B cell (primary cell): ENCODE measurements around the gene MAP4K4. TPM values are rescaled to one million over a fixed set of nuclear protein-coding genes. Genes with fewer than 3 reads are reported as not detected.
A peak's percentile ranks its signal among the peaks of the same experiment; 100 is the strongest.

Experiments used
- ATAC-seq: fragments of 200-7000 bp; cut with Tn5 transposase; one replicate; pipeline ENCODE4 v1.10.0; 2021; ENCODE audit warnings: low read depth, mild to moderate bottlenecking, moderate number of reproducible peaks, moderate library complexity
- CTCF ChIA-PET: fragments of 350-600 bp; sonication (Branson Sonifier 250); formaldehyde crosslinking; loops from one replicate; lab custom pipeline; 2021; ENCODE audit warnings: antibody characterized with exemption, inconsistent platforms; lab: Charles Lee
- POLR2A ChIA-PET: fragments of 350-600 bp; sonication (Branson Sonifier 250); formaldehyde crosslinking; loops from one replicate; lab custom pipeline; 2021; ENCODE audit warnings: antibody characterized with exemption; lab: Charles Lee
- DNase-seq: peaks from one replicate; pipeline ENCODE4 v3.0.0; 2013
- H2AFZ ChIP-seq: 2 replicates; pipeline ENCODE4 v1.6.1; 2012; ENCODE audit warnings: mild to moderate bottlenecking, low read depth, low read length; ENCODE audit not compliant: insufficient read depth, poor library complexity, severe bottlenecking
- H3K27ac ChIP-seq, 2 donors: 1 replicate in 1 of 2; 2 replicates in 1 of 2; pipeline ENCODE4 v1.5.1; 2012 to 2013; ENCODE audit warnings: low read length in 2 of 2, mild to moderate bottlenecking in 2 of 2, moderate library complexity in 1 of 2
- H3K27me3 ChIP-seq, 4 experiments: fragments of 200-600 bp in 1 of 4; sonication (generic) in 1 of 4; replicated peaks in 1 of 4; 1 replicate in 2 of 4; 2 replicates in 2 of 4; pipeline versions ENCODE4 v1.6.1 to v1.7.0; 2013 to 2016; ENCODE audit warnings: low read length in 3 of 4, mild to moderate bottlenecking in 2 of 4, mixed read lengths in 1 of 4, moderate library complexity in 1 of 4; ENCODE audit not compliant: insufficient read depth in 4 of 4, control insufficient read depth in 3 of 4; ENCODE audit errors: control extremely low read depth in 1 of 4
- H3K36me3 ChIP-seq, 2 experiments: replicated peaks in 1 of 2; 1 replicate in 1 of 2; 2 replicates in 1 of 2; pipeline versions ENCODE4 v1.6.1 to v1.7.1; 2013; ENCODE audit warnings: low read length in 1 of 2; ENCODE audit not compliant: insufficient read depth in 2 of 2, control insufficient read depth in 1 of 2; ENCODE audit errors: control extremely low read depth in 1 of 2, extremely low read depth in 1 of 2
- H3K4me1 ChIP-seq, 2 donors: fragments of 200-600 bp in 1 of 2; sonication (generic) in 1 of 2; 1 replicate in 1 of 2; 2 replicates in 1 of 2; pipeline versions ENCODE4 v1.5.1 to v1.6.1; 2013 to 2017; ENCODE audit warnings: low read length in 2 of 2; ENCODE audit not compliant: control insufficient read depth in 2 of 2, insufficient read depth in 2 of 2
- H3K4me2 ChIP-seq: replicated peaks from 2 replicates; pipeline ENCODE3; 2012; ENCODE audit warnings: mild to moderate bottlenecking, low read depth, low read length; ENCODE audit not compliant: poor library complexity, severe bottlenecking
- H3K4me3 ChIP-seq, 5 experiments: fragments of 200-600 bp in 1 of 5; sonication (generic) in 1 of 5; 1 replicate in 3 of 5; 2 replicates in 2 of 5; pipeline versions ENCODE4 v1.5.1 to v1.7.0; 2011 to 2016; ENCODE audit warnings: low read length in 4 of 5, mild to moderate bottlenecking in 4 of 5, low read depth in 2 of 5, control low read depth in 1 of 5, moderate library complexity in 1 of 5; ENCODE audit not compliant: insufficient read depth in 1 of 5; ENCODE audit errors: control extremely low read depth in 1 of 5, extremely low read depth in 1 of 5
- H3K79me2 ChIP-seq: fragments of 200-600 bp; sonication (generic); one replicate; pipeline ENCODE4 v1.6.0; 2016; ENCODE audit warnings: low read length; ENCODE audit not compliant: control insufficient read depth, insufficient read depth
- H3K9ac ChIP-seq: fragments of 200-600 bp; sonication (generic); 2 replicates; pipeline ENCODE4 v1.6.1; 2017; ENCODE audit warnings: mild to moderate bottlenecking, low read length, moderate library complexity
- H3K9me3 ChIP-seq, 3 donors: one replicate each; pipeline versions ENCODE4 v1.6.1 to v1.7.1; 2013; ENCODE audit warnings: low read length in 2 of 3; ENCODE audit not compliant: control insufficient read depth in 2 of 3, insufficient read depth in 1 of 3; ENCODE audit errors: control extremely low read depth in 1 of 3
- H4K20me1 ChIP-seq: 2 replicates; pipeline ENCODE4 v1.6.0; 2012; ENCODE audit warnings: mild to moderate bottlenecking, low read length; ENCODE audit not compliant: insufficient read depth, control insufficient read depth, poor library complexity, severe bottlenecking
- H3K27ac Mint-ChIP-seq: one replicate; pipeline ENCODE4 v1.8.0; 2021; ENCODE audit warnings: mixed read lengths
- H3K27me3 Mint-ChIP-seq: one replicate; pipeline ENCODE4 v1.8.0; 2021; ENCODE audit warnings: mixed read lengths
- H3K4me1 Mint-ChIP-seq: one replicate; pipeline ENCODE4 v1.8.0; 2021; ENCODE audit warnings: mixed read lengths
- H3K4me3 Mint-ChIP-seq: one replicate; pipeline ENCODE4 v1.8.0; 2021; ENCODE audit warnings: mixed read lengths
- H3K9me3 Mint-ChIP-seq: one replicate; pipeline ENCODE4 v1.8.0; 2022; ENCODE audit warnings: mixed read lengths; ENCODE audit not compliant: insufficient read depth
- CTCF ChIP-seq: fragments of 200-600 bp; IDR thresholded peaks from one replicate; pipeline ENCODE4 v1.8.0; 2022; ENCODE audit warnings: antibody characterized with exemption, mild to moderate bottlenecking
- EZH2 ChIP-seq: IDR thresholded peaks from 2 replicates; pipeline ENCODE4 v1.6.1; 2012; ENCODE audit warnings: borderline replicate concordance, low read depth, mild to moderate bottlenecking, moderate library complexity, low read length; ENCODE audit not compliant: insufficient read depth, poor library complexity, severe bottlenecking
- WGBS: methylation state at CpG from one replicate; pipeline ENCODE4 v1.1.5; 2013; ENCODE audit warnings: missing lambda C conversion rate; ENCODE audit not compliant: insufficient coverage; 5-methylcytosine and 5-hydroxymethylcytosine counted together
- intact Hi-C: fragments of 100-400 bp; cut with micrococcal nuclease; formaldehyde crosslinking; loops from one replicate; pipeline ENCODE4 v1.10.0; 2022
- polyA plus RNA-seq: library from polyadenylated mRNA; depleted of rRNA; stranded (reverse); fragments of >200 nt; gene quantifications from 2 replicates; pipeline ENCODE4 v1.2.3, GENCODE V29; 2012
- total RNA-seq, 2 donors: library from RNA; stranded (reverse); fragments of 120-200 nt in 1 of 2; gene quantifications; 1 replicate in 1 of 2; 2 replicates in 1 of 2; pipeline versions ENCODE4 v1.2.3 to v1.2.4, GENCODE V29; 2013 to 2022

Gene MAP4K4
- total and polyA plus RNA-seq, 2 donors (not counting 1 experiment from before 2014, with no cell fraction given) = 54.8 to 280 TPM

GRCh38 chr2:101776172-101777043 is 78.9 kb downstream of the MAP4K4 start:
- ChIA-PET POLR2A (interaction anchor here (0.7 kb wide), 1 partner anchor 13 kb away, joined by 12 read pairs; no protein-coding TSS in a partner anchor), CTCF (interaction anchor here (0.7 to 1.3 kb wide), 2 partner anchors 16 to 24 kb away, joined by 3 read pairs; no protein-coding TSS in a partner anchor)
- no peak for DNase-seq
- Mint-ChIP-seq H3K4me3 (no peak overlapping the region), H3K4me1 (peaks cover 91% of the 10 kb centered on the region), H3K27me3 (no peaks in the 10 kb centered on the region), H3K9me3 (no peaks in the 10 kb centered on the region), H3K27ac (no peak overlapping the region)
- peaks cover 79 to 87% of the 10 kb centered on the region in 2 donors for H3K4me1 ChIP-seq
- no peak for TF ChIP-seq CTCF
- no peak for TF ChIP-seq EZH2
- no peaks in the 10 kb centered on the region for H3K27me3 ChIP-seq
- WGBS = 81% methylated on average over 6 of the region's 10 CpGs
- no peak overlapping the region for H3K27ac ChIP-seq
- no peaks in the 10 kb centered on the region for H3K36me3 ChIP-seq
- no peak overlapping the region for H3K4me3 ChIP-seq
- H3K9me3 ChIP-seq = no peaks in the 10 kb centered on the region
- H3K79me2 ChIP-seq = peaks cover 99% of the 10 kb centered on the region
- H3K4me2 ChIP-seq = peak overlapping the region; percentile 7
- no peak for ATAC-seq
- intact Hi-C loops = no loop called here
- H3K9ac ChIP-seq = no peak overlapping the region
- no peak overlapping the region for H2AFZ ChIP-seq
- H4K20me1 ChIP-seq = peaks cover 96% of the 10 kb centered on the region

DNA sequence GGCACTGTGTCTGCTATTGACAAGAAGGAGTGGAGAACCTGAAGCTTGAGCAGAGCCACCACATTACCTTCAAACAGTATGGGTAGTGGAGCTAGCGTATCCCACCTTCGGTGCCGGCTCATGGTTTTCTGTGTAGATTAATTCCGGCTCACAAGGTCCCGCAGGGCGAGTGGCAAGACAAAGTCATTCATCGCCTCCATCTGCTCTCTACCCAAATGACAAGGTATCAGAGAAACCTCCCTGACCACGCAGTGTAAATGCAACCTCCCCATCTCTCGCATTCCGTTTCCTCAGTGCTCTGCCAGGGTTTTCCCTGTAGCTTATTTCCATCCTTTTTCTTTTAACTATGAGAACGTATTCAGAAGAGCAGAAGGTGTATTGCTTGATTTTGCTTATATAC is 79.8 kb downstream of the MAP4K4 start:
- DNase-seq (no peak), ATAC-seq (no peak)
- Mint-ChIP-seq H3K27me3 (no peaks in the 10 kb centered on the region), H3K9me3 (no peaks in the 10 kb centered on the region), H3K27ac (peak overlapping the region; percentile 51), H3K4me1 (peaks cover 91% of the 10 kb centered on the region), H3K4me3 (no peak overlapping the region)
- Histone ChIP-seq H3K27ac (no peak overlapping the region), H3K27me3 (no peaks in the 10 kb centered on the region), H3K79me2 (peaks cover 99% of the 10 kb centered on the region), H3K4me2 (no peak overlapping the region), H3K9me3 (no peaks in the 10 kb centered on the region), H3K36me3 (no peaks in the 10 kb centered on the region), H3K9ac (no peak overlapping the region), H3K4me1 (peaks cover 88 to 89% of the 10 kb centered on the region in 2 donors), H3K4me3 (no peak overlapping the region), H4K20me1 (peaks cover 96% of the 10 kb centered on the region), H2AFZ (no peak overlapping the region)
- intact Hi-C loops = no loop called here
- TF ChIP-seq EZH2 (no peak), CTCF (no peak)
- POLR2A ChIA-PET = no interaction called here
- CTCF ChIA-PET = interaction anchor here (0.6 to 1.0 kb wide), 2 partner anchors 10 to 55 kb away, joined by 3 read pairs; no protein-coding TSS in a partner anchor
- WGBS = 100% methylated on average over 4 of the region's 11 CpGs
